Endothelial cell of umbilical vein (primary cell): Measurements from ENCODE around the gene CHRM1. TPM values are rescaled to one million over a fixed set of nuclear protein-coding genes. Genes with fewer than 3 reads are reported as not detected.

Experiments
- BruUV-seq: library from RNA; stranded (reverse); fragments of 400-500 nt; replicated peaks from 2 replicates; lab custom pipeline; 2021; lab: Mats Ljungman, UMichigan
- CTCF ChIA-PET: fragments of 300-600, 350-600 bp; sonication (Branson Sonifier 250); formaldehyde crosslinking; loops from one replicate; lab custom pipeline; 2021; ENCODE audit warnings: antibody characterized with exemption, inconsistent platforms; lab: Charles Lee
- POLR2A ChIA-PET: fragments of 300-600, 350-600 bp; sonication (Branson Sonifier 250); formaldehyde crosslinking; loops from one replicate; lab custom pipeline; 2021; ENCODE audit warnings: antibody characterized with exemption, inconsistent platforms; lab: Charles Lee
- DNase-seq: peaks from one replicate; pipeline ENCODE4 v3.0.0-alpha.2; 2011; ENCODE audit warnings: low read depth, low spot score
- FAIRE-seq: peaks from 2 replicates; lab custom pipeline; 2011; peaks lifted over from hg19 to GRCh38; lab: Jason Lieb, UNC
- H2AFZ ChIP-seq: 2 replicates; pipeline ENCODE4 v1.6.0; 2012; ENCODE audit warnings: low read depth, low read length, control low read depth, inconsistent platforms
- H3K27ac ChIP-seq: 2 replicates; pipeline ENCODE4 v1.5.1; 2011; ENCODE audit warnings: low read depth, mild to moderate bottlenecking, control low read depth, low read length, moderate library complexity; ENCODE audit not compliant: insufficient read depth
- H3K27me3 ChIP-seq, 2 experiments: 2 replicates each; pipeline versions ENCODE4 v1.6.0 to v1.6.1; 2011; ENCODE audit warnings: low read length in 2 of 2, mixed read lengths in 1 of 2; ENCODE audit not compliant: control insufficient read depth in 2 of 2, insufficient read depth in 2 of 2
- H3K36me3 ChIP-seq, 2 experiments: 2 replicates in 1 of 2; 3 replicates in 1 of 2; pipeline ENCODE4 v1.5.1; 2011; ENCODE audit warnings: low read length in 2 of 2, mild to moderate bottlenecking in 1 of 2, moderate library complexity in 1 of 2; ENCODE audit not compliant: control insufficient read depth in 2 of 2, insufficient read depth in 2 of 2; ENCODE audit errors: extremely low read depth in 1 of 2
- H3K4me1 ChIP-seq: 3 replicates; pipeline ENCODE4 v1.5.1; 2011; ENCODE audit warnings: mild to moderate bottlenecking, low read length; ENCODE audit not compliant: control insufficient read depth, insufficient read depth; ENCODE audit errors: extremely low read depth
- H3K4me2 ChIP-seq: 2 replicates; pipeline ENCODE4 v1.6.1; 2011; ENCODE audit warnings: low read length, control low read depth, mixed read lengths; ENCODE audit not compliant: insufficient read depth
- H3K4me3 ChIP-seq, 3 experiments: fragments of 200-600 bp in 1 of 3; sonication (generic), shearing (Covaris generic) in 1 of 3; replicated peaks in 1 of 3; 2 replicates each; pipeline ENCODE4 v1.5.1; 2011 to 2016; ENCODE audit warnings: control low read depth in 3 of 3, low read length in 3 of 3, mild to moderate bottlenecking in 2 of 3, inconsistent platforms in 1 of 3, low read depth in 1 of 3, moderate library complexity in 1 of 3; ENCODE audit not compliant: insufficient read depth in 1 of 3
- H3K79me2 ChIP-seq: 2 replicates; pipeline ENCODE4 v1.6.0; 2012; ENCODE audit warnings: low read length, inconsistent platforms; ENCODE audit not compliant: control insufficient read depth, insufficient read depth
- H3K9ac ChIP-seq: replicated peaks from 2 replicates; pipeline ENCODE3; 2011; ENCODE audit warnings: low read length, control low read depth; ENCODE audit not compliant: insufficient read depth; ENCODE audit errors: extremely low read depth
- H3K9me1 ChIP-seq: replicated peaks from 3 replicates; pipeline ENCODE4 v1.6.0; 2011; ENCODE audit warnings: mild to moderate bottlenecking, low read length; ENCODE audit not compliant: control insufficient read depth, insufficient read depth; ENCODE audit errors: extremely low read depth
- H3K9me3 ChIP-seq: replicated peaks from 2 replicates; pipeline ENCODE4 v1.5.1; 2012; ENCODE audit warnings: low read length, inconsistent platforms; ENCODE audit not compliant: control insufficient read depth, insufficient read depth
- H4K20me1 ChIP-seq: replicated peaks from 2 replicates; pipeline ENCODE3; 2011; ENCODE audit warnings: mild to moderate bottlenecking, low read length; ENCODE audit not compliant: control insufficient read depth, insufficient read depth; ENCODE audit errors: extremely low read depth
- CTCF ChIP-seq, 2 donors: IDR thresholded peaks; 1 replicate in 1 of 2; 2 replicates in 1 of 2; pipeline ENCODE4 v1.5.1; 2011; ENCODE audit warnings: low read length in 2 of 2, mild to moderate bottlenecking in 2 of 2, moderate library complexity in 2 of 2, control low read depth in 1 of 2, inconsistent platforms in 1 of 2, low read depth in 1 of 2; ENCODE audit not compliant: insufficient read depth in 1 of 2; ENCODE audit errors: extremely low read depth in 1 of 2
- GATA2 ChIP-seq: IDR thresholded peaks from 2 replicates; pipeline ENCODE4 v1.7.0; 2011; ENCODE audit warnings: low read depth, mild to moderate bottlenecking, moderate library complexity, mixed read lengths, low read length; ENCODE audit not compliant: insufficient read length, insufficient read depth
- dilution Hi-C: fragments of 300-500 bp; cut with MboI; formaldehyde crosslinking; loops from one replicate; pipeline ENCODE4 v1.15.0; 2019; ENCODE audit warnings: low sequenced_read_pairs; ENCODE audit not compliant: extremely low pct_ligation_motif_present
- intact Hi-C: fragments of 100-400 bp; cut with micrococcal nuclease; formaldehyde crosslinking; loops from one replicate; pipeline ENCODE4 v1.10.0; 2022
- polyA plus RNA-seq, 4 experiments: library from polyadenylated mRNA; depleted of rRNA in 3 of 4; stranded (reverse) in 3 of 4; unstranded in 1 of 4; fragments of >200 nt; gene quantifications; 2 replicates each; pipeline versions ENCODE4 v1.2.1 to v1.2.3, GENCODE V29; 2011 to 2012; ENCODE audit warnings: missing spikeins in 1 of 4
- total RNA-seq: library from RNA; stranded (reverse); gene quantifications from 2 replicates; pipeline ENCODE4 v1.2.3, GENCODE V29; 2021

The CHRM1 gene
- total and polyA plus RNA-seq, 2 donors (not counting 3 experiments of a cell fraction or from before 2014, with no cell fraction given), result not detected

- DNase-seq (peak; percentile 80), FAIRE-seq (peak; percentile 92)
- dilution Hi-C loops (no loop called here), intact Hi-C loops (loop anchor here (1.0 to 10.0 kb wide), 5 partner anchors 12 to 706 kb away; partner anchors contain the start of genes CHRM1 and PLAAT3)
- H3K27ac ChIP-seq, result no peak overlapping the region
- H3K9me1 ChIP-seq, result no peaks in the 10 kb centered on the region
- H4K20me1 ChIP-seq, result no peaks in the 10 kb centered on the region
- H3K4me3 ChIP-seq, result no peak overlapping the region
- no peaks in the 10 kb centered on the region for H3K36me3 ChIP-seq
- H3K4me1 ChIP-seq, result peaks cover 3% of the 10 kb centered on the region
- H3K9ac ChIP-seq, result no peak overlapping the region
- no peaks in the 10 kb centered on the region for H3K79me2 ChIP-seq
- no TSS peak for BruUV-seq
- TF ChIP-seq GATA2 (no peak), CTCF (IDR thresholded peaks at IDR 0.05; ENCODE audit: extremely low read depth in 1 of 2, insufficient read depth in 1 of 2, low read depth in 1 of 2, low read length in 2 of 2) (peak; percentile 87 to 90)
- no peak overlapping the region for H3K4me2 ChIP-seq
- peak overlapping the region; percentile 63 for H2AFZ ChIP-seq
- H3K27me3 ChIP-seq, result peaks cover 0 to under 1% of the 10 kb centered on the region in 2 experiments
- ChIA-PET POLR2A (no interaction called here), CTCF (interaction anchor here (0.6 to 3.8 kb wide), 28 partner anchors 10 to 304 kb away, joined by 3 to 165 read pairs (median 5); partner anchors contain the start of genes CHRM1 and SLC22A8)
- H3K9me3 ChIP-seq, result no peaks in the 10 kb centered on the region
Observed at GRCh38 chr11:62909107-62909894, 11.9 kb downstream of the CHRM1 start.
